Endothelial cell of umbilical vein (primary cell): ENCODE measurements around the gene AMDHD2. TPM values are rescaled to one million over a fixed set of nuclear protein-coding genes. Genes with fewer than 3 reads are reported as not detected.

ENCODE experiments used
- BruUV-seq: library from RNA; stranded (reverse); fragments of 400-500 nt; replicated peaks from 2 replicates; lab custom pipeline; 2021; lab: Mats Ljungman, UMichigan
- CTCF ChIA-PET: fragments of 300-600, 350-600 bp; sonication (Branson Sonifier 250); formaldehyde crosslinking; loops from one replicate; lab custom pipeline; 2021; ENCODE audit warnings: antibody characterized with exemption, inconsistent platforms; lab: Charles Lee
- POLR2A ChIA-PET: fragments of 300-600, 350-600 bp; sonication (Branson Sonifier 250); formaldehyde crosslinking; loops from one replicate; lab custom pipeline; 2021; ENCODE audit warnings: antibody characterized with exemption, inconsistent platforms; lab: Charles Lee
- DNase-seq: peaks from one replicate; pipeline ENCODE4 v3.0.0-alpha.2; 2011; ENCODE audit warnings: low read depth, low spot score
- FAIRE-seq: peaks from 2 replicates; lab custom pipeline; 2011; peaks lifted over from hg19 to GRCh38; lab: Jason Lieb, UNC
- H2AFZ ChIP-seq: 2 replicates; pipeline ENCODE4 v1.6.0; 2012; ENCODE audit warnings: low read depth, low read length, control low read depth, inconsistent platforms
- H3K27ac ChIP-seq: 2 replicates; pipeline ENCODE4 v1.5.1; 2011; ENCODE audit warnings: low read depth, mild to moderate bottlenecking, control low read depth, low read length, moderate library complexity; ENCODE audit not compliant: insufficient read depth
- H3K27me3 ChIP-seq, 2 experiments: 2 replicates each; pipeline versions ENCODE4 v1.6.0 to v1.6.1; 2011; ENCODE audit warnings: low read length in 2 of 2, mixed read lengths in 1 of 2; ENCODE audit not compliant: control insufficient read depth in 2 of 2, insufficient read depth in 2 of 2
- H3K36me3 ChIP-seq, 2 experiments: 2 replicates in 1 of 2; 3 replicates in 1 of 2; pipeline ENCODE4 v1.5.1; 2011; ENCODE audit warnings: low read length in 2 of 2, mild to moderate bottlenecking in 1 of 2, moderate library complexity in 1 of 2; ENCODE audit not compliant: control insufficient read depth in 2 of 2, insufficient read depth in 2 of 2; ENCODE audit errors: extremely low read depth in 1 of 2
- H3K4me1 ChIP-seq: 3 replicates; pipeline ENCODE4 v1.5.1; 2011; ENCODE audit warnings: mild to moderate bottlenecking, low read length; ENCODE audit not compliant: control insufficient read depth, insufficient read depth; ENCODE audit errors: extremely low read depth
- H3K4me2 ChIP-seq: 2 replicates; pipeline ENCODE4 v1.6.1; 2011; ENCODE audit warnings: low read length, control low read depth, mixed read lengths; ENCODE audit not compliant: insufficient read depth
- H3K4me3 ChIP-seq, 3 experiments: fragments of 200-600 bp in 1 of 3; sonication (generic), shearing (Covaris generic) in 1 of 3; replicated peaks in 1 of 3; 2 replicates each; pipeline ENCODE4 v1.5.1; 2011 to 2016; ENCODE audit warnings: control low read depth in 3 of 3, low read length in 3 of 3, mild to moderate bottlenecking in 2 of 3, inconsistent platforms in 1 of 3, low read depth in 1 of 3, moderate library complexity in 1 of 3; ENCODE audit not compliant: insufficient read depth in 1 of 3
- H3K79me2 ChIP-seq: 2 replicates; pipeline ENCODE4 v1.6.0; 2012; ENCODE audit warnings: low read length, inconsistent platforms; ENCODE audit not compliant: control insufficient read depth, insufficient read depth
- H3K9ac ChIP-seq: replicated peaks from 2 replicates; pipeline ENCODE3; 2011; ENCODE audit warnings: low read length, control low read depth; ENCODE audit not compliant: insufficient read depth; ENCODE audit errors: extremely low read depth
- H3K9me1 ChIP-seq: replicated peaks from 3 replicates; pipeline ENCODE4 v1.6.0; 2011; ENCODE audit warnings: mild to moderate bottlenecking, low read length; ENCODE audit not compliant: control insufficient read depth, insufficient read depth; ENCODE audit errors: extremely low read depth
- H3K9me3 ChIP-seq: replicated peaks from 2 replicates; pipeline ENCODE4 v1.5.1; 2012; ENCODE audit warnings: low read length, inconsistent platforms; ENCODE audit not compliant: control insufficient read depth, insufficient read depth
- H4K20me1 ChIP-seq: replicated peaks from 2 replicates; pipeline ENCODE3; 2011; ENCODE audit warnings: mild to moderate bottlenecking, low read length; ENCODE audit not compliant: control insufficient read depth, insufficient read depth; ENCODE audit errors: extremely low read depth
- FOS ChIP-seq: IDR thresholded peaks from 2 replicates; pipeline ENCODE4 v1.6.1; 2011; ENCODE audit warnings: mild to moderate bottlenecking, low read length, moderate library complexity, borderline replicate concordance; ENCODE audit not compliant: insufficient read depth
- GATA2 ChIP-seq: IDR thresholded peaks from 2 replicates; pipeline ENCODE4 v1.7.0; 2011; ENCODE audit warnings: low read depth, mild to moderate bottlenecking, moderate library complexity, mixed read lengths, low read length; ENCODE audit not compliant: insufficient read length, insufficient read depth
- dilution Hi-C: fragments of 300-500 bp; cut with MboI; formaldehyde crosslinking; loops from one replicate; pipeline ENCODE4 v1.15.0; 2019; ENCODE audit warnings: low sequenced_read_pairs; ENCODE audit not compliant: extremely low pct_ligation_motif_present
- intact Hi-C: fragments of 100-400 bp; cut with micrococcal nuclease; formaldehyde crosslinking; loops from one replicate; pipeline ENCODE4 v1.10.0; 2022
- polyA plus RNA-seq, 4 experiments: library from polyadenylated mRNA; depleted of rRNA in 3 of 4; stranded (reverse) in 3 of 4; unstranded in 1 of 4; fragments of >200 nt; gene quantifications; 2 replicates each; pipeline versions ENCODE4 v1.2.1 to v1.2.3, GENCODE V29; 2011 to 2012; ENCODE audit warnings: missing spikeins in 1 of 4
- total RNA-seq: library from RNA; stranded (reverse); gene quantifications from 2 replicates; pipeline ENCODE4 v1.2.3, GENCODE V29; 2021
- TF ChIP-seq, protein P1 (sequence below): IDR thresholded peaks from 2 replicates; pipeline ENCODE4 v1.6.1; 2011; ENCODE audit not compliant: insufficient read depth, insufficient read length

Gene AMDHD2
- total and polyA plus RNA-seq, 2 donors (not counting 3 experiments of a cell fraction or from before 2014, with no cell fraction given): 39.4 to 59.5 TPM

DNA sequence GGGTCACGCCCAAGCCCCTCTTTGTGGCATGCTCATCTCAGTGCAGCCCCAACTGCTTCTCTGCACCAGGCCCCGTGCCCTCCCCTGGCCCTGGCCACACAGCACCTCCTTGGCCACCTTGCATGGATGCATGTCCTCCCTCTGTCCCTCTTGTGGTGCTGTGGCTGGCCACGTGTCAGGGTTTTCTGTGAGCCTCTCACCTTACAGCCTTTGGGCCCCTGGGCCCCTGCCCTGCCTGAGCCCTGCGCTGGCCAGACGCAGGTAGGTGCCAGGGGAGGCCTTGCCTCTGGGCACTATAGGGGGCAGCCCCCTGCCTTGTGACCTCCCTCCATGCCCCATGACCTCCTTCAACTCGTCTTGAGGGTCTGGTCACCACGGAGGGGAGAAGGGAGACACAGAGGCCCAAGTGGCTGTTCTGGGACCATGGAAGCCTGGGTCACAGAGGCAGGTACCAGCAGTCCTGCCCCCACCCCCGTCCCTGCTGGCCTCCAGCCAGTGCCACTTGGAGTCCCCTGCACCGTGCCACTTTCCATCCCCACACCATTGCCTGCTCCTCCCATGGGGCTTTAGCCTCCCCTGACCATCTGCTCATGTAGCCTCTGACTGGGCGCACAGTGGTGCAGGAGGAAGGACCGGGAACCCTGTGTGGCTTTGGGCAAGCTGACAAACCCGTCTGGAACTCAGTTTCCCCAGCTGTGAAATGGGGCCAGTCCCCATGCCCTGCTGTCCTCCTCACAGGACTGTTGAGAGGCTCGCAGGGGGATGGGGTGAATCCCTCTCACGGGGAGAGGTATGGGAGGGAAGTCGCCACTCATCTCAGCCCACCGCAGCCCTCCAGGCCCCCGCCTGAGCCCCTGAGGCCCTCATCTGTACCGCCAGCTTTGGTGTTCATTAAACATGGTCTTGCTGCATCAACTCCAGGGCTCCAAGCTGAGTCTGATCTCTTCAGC lies 17.9 kb upstream of the AMDHD2 start:
- no peaks in the 10 kb centered on the region for H3K9me3 ChIP-seq
- no peak overlapping the region for H3K9ac ChIP-seq
- BruUV-seq: no TSS peak
- H3K4me3 ChIP-seq: no peak overlapping the region
- H2AFZ ChIP-seq: no peak overlapping the region
- FAIRE-seq: no peak
- no peak overlapping the region for H3K27ac ChIP-seq
- DNase-seq: no peak
- no peaks in the 10 kb centered on the region for H3K79me2 ChIP-seq
- H4K20me1 ChIP-seq: no peaks in the 10 kb centered on the region
- ChIA-PET POLR2A (no interaction called here), CTCF (interaction anchor here (0.7 to 2.7 kb wide), 24 partner anchors 8 to 307 kb away, joined by 3 to 25 read pairs (median 7); partner anchors contain the start of genes ABCA3, CCNF, ECI1 and NTN3)
- H3K9me1 ChIP-seq: no peaks in the 10 kb centered on the region
- no peaks in the 10 kb centered on the region for H3K27me3 ChIP-seq
- TF ChIP-seq FOS: no peak
- TF ChIP-seq, protein P1, sequence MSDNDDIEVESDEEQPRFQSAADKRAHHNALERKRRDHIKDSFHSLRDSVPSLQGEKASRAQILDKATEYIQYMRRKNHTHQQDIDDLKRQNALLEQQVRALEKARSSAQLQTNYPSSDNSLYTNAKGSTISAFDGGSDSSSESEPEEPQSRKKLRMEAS: no peak
- no peak for TF ChIP-seq GATA2
- H3K4me1 ChIP-seq: no peaks in the 10 kb centered on the region
- H3K36me3 ChIP-seq: peaks cover 0 to 7% of the 10 kb centered on the region in 2 experiments
- intact Hi-C loops (loop anchor here (1.0 to 2.0 kb wide), 5 partner anchors 27 to 233 kb away; partner anchors contain the start of genes ABCA3, CCNF, RNPS1 and TBC1D24), dilution Hi-C loops (no loop called here)
- H3K4me2 ChIP-seq: no peak overlapping the region

DNA sequence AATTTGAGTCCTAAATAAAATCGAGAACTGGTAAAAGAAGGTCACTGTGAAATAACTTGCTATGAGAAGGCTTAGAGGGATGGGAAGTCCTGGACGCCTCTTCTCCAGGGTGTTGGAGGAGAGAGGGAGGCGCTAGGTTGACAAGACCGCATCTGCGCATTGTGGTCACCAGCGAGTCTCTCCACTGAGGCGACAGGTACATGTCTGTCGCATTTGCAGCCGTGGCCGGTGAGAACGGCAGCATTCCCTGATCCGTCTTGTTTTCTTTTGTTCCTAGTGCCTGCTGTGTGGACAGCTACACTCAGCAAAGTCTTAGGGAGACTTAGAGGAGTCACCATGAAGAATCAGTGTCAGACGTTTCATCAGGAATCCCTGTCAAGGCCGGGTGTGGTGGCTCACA lies 14.5 kb upstream of the AMDHD2 start:
- Histone ChIP-seq H3K4me2 (no peak overlapping the region), H3K9me3 (no peaks in the 10 kb centered on the region), H3K4me1 (no peaks in the 10 kb centered on the region), H3K4me3 (no peak overlapping the region), H3K9ac (no peak overlapping the region), H4K20me1 (no peaks in the 10 kb centered on the region), H3K36me3 (no peaks in the 10 kb centered on the region), H3K27me3 (no peaks in the 10 kb centered on the region), H3K9me1 (no peaks in the 10 kb centered on the region), H2AFZ (no peak overlapping the region), H3K79me2 (no peaks in the 10 kb centered on the region), H3K27ac (no peak overlapping the region)
- ChIA-PET CTCF (no interaction called here), POLR2A (no interaction called here)
- dilution Hi-C loops (no loop called here), intact Hi-C loops (no loop called here)
- TF ChIP-seq, protein P1: no peak
- BruUV-seq: no TSS peak
- FAIRE-seq (no peak), DNase-seq (no peak)
